HG03103 (cell line): Measurements from ENCODE around the gene IL17RB.

Experiments used
- ATAC-seq: cut with Tn5 transposase; IDR thresholded peaks from one replicate; pipeline ENCODE4 v1.9.1; 2021; ENCODE audit warnings: low read depth; ENCODE audit not compliant: unreplicated experiment

IL17RB gene

DNA sequence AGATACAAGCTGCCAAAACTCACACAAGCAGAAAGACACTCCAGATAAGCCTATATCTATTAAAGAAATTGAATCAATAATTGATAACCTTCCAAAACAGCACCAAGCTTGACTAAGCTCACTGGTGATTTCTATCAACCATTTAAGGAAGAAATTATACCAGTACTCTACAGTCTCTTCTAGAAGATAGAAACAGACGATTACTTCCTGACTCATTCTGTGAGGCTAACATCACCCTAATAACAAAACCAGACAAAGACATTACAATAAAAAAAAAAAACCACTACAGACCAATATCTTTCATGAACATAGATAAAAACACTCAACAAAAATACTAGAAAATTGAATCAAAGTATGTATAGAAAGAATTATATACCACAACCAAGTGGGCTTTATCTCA, 20.3 kb upstream of the IL17RB start:
- no peak for ATAC-seq

DNA sequence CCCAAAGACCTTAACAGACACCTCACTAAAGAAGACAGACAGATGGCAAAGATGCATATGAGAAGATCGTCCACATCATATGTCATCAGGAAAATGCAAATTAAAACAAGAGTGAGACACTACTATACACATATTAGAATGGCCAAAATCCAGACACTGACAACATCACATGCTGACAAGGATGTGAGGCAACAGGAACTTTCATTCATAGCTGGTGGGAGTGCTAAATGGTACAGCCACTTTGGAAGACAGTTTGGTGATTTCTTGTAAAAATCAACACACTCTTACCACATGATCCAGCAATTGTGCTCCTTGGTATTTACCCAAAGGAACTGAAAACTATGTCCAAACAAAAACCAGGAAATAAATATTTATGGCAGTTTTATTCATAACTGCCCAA, 17.8 kb upstream of the IL17RB start:
- ATAC-seq: no peak

DNA sequence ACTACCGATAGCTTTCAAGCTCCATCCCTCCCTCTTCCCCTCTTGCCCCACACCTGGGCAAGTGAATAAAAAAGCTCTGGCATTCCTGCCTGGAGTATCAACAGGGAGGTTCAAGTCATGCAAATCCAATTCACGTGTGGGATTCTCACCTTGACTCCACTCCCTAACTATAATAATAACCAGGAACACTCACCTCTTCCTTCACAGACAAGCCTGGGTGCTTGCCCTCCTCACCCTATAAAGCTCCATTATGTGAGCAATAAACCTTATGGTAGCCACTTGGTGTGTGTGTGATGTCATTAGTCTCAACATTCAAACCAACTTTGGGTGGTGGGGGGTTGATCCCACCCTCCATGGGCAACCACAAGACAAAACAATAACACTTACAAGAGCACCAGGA, 16.8 kb upstream of the IL17RB start:
- no peak for ATAC-seq

DNA sequence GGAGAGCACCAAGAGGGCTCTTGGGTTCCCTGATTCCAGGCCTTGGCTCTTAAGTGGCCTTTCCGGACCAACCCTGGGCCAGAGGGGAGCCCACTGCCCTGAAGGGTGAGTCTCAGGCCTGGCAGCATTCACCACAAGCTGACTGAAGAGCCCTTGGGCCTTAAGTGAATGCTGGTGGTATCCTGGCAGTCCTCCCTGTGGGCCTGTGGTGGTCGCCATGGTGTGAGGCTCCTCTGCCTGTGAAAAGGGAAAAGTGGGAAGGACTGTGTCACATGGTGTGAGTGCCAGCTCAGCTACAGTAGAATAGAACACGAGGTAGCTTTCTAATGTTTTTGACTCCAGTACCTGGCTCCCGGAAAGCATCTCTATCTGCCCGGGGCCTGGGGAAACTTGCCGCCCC, 15.4 kb upstream of the IL17RB start:
- ATAC-seq: no peak

DNA sequence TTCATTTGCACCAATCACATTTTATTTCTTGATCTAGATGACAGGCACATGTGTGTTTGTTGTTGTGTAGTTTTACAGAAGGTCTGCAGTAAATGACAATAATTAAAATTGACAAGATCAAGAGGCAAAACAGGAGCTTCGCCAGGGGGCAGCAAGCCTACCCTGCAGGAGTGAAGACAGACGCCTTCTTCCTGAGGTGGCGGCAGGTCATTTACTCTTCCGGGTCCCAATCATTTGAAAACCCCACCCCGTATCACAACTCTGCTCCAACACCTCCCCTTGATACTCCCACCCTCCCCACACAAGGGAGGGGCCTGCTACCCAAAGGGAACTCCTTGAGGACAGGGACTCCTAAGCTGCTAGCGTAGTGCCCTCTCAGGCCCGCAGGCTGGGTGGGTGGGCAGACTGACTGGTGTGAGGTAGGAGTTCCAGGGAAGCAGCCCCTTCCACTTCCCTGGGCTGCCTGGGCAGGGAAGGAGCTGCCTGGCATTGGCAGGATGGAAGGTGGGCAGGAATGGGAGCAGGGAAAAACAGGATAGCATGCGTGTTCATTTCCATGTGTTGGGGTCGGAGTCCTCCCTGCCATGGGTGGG, 13.2 kb upstream of the IL17RB start:
- ATAC-seq: no peak

DNA sequence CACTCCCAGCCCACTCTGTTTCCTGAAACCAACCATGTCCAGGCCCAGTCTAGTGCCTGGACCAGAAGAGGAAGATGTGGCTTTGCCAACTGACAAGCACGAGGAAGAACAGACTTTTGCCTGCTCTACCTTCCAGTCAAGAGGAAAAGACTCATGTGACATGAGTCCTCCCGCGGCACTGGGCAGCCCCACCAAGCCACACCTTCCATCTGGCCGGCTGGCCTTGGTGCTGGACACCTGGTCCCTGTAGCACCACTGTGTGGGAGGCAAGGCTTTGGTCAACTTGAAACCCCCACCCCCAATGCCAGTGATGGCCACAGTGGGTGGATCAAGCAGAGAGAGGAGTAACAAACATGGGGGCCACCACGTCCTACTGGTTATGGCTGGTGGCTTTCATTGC, 12.7 kb upstream of the IL17RB start:
- no peak for ATAC-seq

DNA sequence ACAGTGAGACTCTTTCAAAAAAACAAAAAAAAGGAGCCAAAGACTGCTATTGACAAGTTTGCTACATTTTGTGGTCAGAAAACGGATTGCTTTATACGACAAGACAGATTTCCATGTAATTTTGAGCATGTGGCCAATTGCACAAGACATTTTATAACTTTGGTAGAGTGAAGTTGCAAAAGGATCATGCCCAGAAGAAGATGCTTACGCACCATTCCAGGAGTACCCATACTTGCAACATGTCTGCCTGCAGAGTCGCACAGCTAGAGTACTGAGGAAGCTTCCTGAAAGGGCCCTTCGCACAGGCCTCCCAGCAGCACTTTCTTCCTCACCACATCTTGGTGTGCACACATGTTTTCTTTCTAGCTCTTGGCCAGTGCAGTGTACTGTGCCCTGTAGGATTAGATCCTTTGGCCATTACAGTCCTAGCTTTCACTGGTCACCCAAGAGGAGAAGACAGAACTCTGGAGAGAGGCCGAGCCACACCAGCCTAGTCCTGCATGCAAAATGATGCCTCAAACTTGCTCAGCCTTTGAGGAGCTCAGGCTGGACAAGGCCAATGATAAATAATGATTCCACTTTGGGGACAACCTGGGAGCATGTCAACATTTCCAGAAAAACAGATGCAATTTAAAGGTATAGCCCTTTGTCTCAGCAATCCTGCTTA, 11.8 kb upstream of the IL17RB start:
- ATAC-seq: no peak

DNA sequence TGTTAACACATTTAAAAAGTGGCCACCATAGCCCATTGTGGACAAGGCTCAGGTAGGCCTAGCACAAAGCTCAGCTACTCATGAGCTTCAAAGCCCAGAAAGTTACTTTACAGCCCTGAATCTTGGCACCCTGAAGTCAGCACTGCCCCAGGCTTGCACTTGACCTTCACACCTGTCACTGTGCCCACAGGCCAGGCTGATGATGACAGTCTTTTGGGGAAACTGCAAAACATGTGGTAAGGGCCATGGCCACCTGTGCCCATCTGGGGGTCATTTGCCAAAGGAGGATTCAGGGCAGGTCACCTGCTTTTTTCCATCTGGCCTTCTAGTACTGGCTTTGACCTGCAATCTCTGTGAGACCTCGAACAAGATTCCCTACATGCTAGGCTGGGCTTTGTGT, 11.1 kb upstream of the IL17RB start:
- no peak for ATAC-seq

DNA sequence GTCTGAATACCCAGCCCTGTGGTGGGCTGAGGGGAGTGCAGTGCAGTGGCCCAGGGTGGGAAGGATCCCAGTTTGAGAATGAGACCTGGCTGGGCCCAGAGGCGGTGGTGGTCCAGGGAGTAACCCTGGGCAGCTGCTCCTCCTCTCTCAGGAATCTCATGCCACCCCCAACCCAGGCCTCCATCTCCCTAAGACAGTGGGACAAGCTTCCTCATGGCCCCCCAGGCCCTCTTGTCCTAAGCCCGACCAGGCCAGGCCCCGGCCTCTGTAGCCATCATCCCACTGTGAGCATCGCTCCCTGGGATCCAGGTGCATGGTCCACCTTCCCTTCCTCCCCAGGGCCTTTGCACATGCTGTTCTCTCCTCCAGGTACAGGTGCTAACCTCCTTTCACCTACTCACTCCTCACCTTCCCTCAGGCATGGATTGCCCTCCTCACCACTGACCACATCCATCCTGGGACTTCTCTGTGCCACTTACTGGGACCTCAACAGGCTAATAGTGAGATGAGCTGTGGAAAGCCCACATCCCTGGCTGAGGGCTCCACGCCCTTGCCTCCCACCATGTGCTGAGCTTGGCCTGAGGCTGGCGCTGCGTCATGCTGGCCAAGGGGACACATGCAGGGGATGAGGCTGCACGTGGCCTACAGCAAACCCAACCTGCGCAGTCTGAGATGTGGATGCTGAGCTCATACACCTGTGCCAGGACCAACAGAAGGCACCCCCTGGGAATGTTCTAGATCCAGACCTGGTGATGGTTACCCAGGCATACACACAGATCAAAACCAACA, 10.1 kb upstream of the IL17RB start:
- ATAC-seq: no peak

DNA sequence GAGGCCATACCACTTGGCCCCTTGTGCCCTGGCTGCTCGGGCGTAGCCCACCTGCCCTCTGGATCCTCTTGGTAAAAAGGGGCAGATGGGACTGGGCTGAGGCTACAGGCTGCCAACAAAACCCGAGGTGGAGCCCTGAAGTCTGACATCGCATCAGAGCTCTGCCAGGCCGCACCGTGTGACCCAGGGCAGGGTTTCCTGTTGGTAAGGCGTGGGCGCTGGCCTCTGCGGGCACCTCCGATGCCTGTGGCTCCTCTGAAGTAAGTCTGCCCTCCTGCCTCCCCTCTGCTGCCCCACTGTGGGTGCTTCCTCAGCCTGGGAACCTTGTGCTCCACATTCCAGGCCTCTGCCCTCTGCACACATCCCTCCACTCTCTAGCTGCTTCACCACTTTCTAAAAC, 9.0 kb upstream of the IL17RB start:
- no peak for ATAC-seq

DNA sequence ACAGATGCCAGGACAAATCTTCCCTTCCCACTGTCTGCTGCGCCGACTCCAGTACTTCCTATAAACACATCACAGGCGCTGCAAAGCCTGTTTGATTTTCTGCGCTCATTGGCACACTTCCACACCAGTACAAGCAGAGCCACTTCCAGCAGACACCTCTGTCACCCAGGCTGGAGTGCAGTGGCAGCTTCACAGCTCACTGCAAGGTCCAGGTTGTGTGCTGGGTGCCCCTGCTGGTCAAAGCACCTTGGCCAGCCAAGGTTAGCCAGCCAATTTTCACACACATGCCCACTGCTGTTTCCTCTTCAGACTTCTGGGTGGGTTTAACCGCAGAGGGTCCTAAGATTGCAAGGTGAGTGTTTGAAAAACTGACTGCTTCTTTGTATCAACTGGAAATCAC, 5.1 kb upstream of the IL17RB start:
- ATAC-seq: no peak

DNA sequence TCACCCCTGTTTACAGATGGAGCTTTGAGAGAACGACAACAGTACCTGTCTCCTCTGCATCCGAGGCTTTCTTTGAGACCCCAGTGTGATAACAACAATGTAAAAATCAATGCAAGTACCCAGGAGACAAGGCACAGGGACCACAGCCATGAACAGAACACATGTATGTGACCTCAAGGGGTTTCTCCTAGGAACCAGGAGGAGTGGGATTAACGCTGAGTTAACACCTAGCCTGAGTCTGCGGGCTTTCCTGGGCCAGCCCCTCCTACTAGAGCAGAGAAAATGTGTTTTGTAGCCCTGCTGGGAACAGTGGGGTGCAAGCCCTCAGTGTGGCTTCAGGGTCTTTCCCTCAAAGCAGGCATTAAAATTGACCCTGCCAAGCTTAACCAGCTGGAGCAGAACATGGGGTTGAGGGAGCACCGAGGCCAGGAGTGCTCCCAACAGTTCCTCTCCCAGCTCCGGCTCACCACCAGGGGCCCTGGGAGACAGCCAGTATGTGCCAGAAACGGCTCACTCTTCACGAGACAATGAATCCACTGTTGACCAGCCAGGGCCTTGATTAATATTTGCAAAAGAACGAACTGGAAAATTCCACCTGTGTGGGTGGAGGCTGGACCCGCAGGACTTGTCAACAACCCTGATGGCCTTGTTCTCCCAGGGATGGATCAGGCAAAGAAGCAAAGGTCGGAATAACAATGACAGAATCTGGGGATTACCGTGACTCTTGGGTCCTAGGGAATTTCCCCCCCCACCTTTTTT, 3.8 kb upstream of the IL17RB start:
- no peak for ATAC-seq

DNA sequence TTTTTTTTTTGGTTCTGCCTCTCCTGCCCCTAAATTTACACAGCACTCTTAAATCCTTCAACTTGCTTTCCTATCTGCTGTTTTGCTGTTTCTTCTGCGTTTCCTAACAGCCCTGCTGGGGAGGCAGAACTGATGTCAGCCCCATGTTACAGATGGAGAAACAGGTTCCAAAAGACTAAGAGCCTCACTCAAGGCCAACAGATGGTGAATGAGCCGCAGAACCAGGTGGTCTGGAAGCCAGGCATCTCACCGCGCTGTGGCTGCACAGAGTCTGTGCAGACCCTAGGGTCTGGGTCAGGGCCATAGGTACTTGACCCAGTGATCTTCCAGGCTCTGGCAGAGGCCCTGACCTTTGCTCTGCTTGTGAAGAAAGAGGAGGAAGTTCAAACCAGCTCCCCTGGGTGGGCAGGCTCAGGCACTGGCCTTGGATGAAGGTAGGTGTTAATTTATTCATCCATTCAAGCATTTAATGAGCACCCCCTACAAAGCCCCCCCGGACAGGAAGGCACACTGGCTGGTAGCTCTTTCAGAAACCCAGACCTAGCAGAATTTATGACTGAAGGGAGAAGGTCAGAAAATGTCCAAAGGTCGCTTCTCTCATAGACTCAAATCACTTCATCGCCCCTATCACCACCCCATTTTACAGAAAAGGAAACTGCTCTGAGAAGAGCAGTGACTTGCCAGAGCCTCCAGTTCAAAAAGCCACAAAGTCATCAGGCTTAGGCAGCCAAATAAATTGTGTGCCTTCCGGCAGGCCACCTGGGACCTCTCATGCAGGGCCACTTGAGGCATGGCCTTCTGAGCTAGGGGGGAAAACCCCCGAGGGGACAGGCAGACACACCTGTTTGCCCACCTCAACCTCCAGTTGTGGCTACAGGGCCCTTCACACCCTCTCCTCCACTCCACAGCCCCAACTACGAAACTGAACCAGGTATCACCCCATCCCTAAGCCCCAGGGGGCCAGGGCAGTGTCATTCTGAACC, 2.9 kb upstream of the IL17RB start:
- peak; percentile 39 for ATAC-seq

DNA sequence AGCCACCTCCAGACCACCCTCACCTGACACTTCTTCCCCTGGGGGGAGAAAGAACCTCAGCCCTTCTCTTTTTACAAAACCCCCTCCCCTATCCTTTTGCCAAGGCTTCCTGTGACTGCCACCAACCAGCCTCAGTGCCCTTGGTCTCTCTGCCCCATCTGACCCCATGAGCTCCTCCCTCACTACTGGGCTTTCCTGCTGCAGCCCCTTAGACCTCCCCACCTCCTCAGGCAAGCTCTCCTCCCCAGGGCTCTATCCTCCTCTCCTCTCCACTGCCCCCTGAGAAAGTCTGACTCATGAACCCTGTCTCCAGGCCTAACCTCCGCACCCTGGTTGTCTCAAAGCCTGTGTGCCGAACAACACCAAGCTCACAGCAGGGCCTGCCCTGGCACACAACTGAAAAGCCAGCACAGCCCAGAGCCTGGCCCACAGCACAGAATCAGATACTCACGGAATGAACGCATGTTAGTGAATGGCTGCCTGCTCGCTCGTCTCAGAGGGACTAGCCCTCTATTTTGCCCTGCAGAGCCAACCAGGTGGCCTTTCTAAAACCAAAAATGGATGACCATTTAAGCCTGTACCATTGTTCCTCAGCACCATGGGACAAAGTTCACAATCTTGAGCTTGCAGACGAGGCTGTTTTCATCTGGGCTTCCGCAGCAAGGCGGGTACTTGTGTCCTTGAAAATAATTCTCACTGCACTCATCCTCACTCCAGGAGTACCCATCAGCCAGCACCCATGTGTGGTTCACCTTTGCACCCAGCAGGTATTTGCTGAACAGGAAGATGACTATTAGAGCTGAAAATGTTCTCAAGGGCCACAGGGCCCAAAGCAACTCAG, 1.9 kb upstream of the IL17RB start:
- ATAC-seq: no peak

DNA sequence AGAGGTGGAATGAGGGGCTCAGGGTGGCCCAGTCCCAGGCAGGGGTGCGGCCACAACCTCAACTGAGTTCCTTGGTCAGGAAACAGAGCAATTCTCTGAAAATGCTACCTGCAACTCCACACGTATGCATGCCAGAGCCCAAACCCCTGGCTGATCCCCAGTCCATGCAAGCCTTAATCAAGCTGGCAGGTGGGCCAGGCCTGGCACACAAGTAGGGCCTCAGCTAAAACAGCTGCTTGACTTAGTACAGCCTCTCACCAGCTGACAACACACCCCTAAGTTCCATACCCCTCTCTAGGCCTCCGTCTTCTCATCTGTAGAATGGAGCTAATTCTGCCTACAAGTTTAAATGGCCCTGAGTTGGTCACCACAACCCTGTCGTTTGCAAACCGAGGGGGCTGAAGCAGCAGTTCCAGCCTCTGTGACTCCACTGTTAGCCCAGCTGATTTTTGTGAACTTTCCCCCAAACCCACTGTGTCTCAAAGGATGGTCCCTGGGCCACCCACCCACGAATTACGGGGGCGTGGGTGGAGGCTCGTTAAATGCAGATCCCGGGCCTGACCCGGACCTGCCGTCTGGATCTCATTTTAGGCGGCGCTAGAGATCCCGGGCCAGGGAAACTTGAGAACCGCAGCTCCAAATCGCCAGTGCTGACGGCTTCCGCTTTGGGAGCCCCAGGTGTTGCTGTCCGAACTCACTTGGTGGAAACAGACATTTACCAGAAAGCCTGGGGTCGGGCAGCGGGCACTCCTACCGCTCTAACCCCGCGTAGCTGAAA, 1.1 kb upstream of the IL17RB start:
- peak; percentile 13 for ATAC-seq

DNA sequence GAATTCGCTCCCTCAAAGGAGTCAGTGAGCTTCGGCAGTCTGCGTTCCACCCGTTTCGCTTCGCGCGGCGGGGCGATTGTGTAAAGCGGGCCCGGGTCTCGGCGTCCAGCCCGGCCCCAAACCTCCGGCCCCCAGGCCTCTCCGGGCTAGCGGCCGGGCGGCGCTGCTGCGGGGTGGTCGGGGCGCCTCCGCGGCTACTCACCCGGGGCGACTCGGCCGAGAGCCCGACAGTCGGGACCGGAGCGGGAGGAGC, 561 bp upstream of the IL17RB start:
- no peak for ATAC-seq

DNA sequence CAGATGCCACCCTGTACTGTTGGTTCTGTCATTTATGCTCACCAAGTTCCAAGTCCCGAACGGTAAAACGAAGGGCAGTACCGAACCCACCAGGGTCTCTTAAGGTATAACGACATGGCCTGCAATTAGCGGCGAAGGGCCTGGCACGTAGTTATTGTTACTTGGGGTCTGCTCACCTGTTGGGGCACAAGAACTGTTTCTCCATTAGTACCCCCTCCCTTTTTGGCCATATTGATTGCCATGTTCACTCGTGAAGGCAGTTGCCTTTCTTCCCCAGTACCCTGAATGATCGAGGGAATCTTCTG, 435 bp downstream of the IL17RB start:
- ATAC-seq: no peak

DNA sequence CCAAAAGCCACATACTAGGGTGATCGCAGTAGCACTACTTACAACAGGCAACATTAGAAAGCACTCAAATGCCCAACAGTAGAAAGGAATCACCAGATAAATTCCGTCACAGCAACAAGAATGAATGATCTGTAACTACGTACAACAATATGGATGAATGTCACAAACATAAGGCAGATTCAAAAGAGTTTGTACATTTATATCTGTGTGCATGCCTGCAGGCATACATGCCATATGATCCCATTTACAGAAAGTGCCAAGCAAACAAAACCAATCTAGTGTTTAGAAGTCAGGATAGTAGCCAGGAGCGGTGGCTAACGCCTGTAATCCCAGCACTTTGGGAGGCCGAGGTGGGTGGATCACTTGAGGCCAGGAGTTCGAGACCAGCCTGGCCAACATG, 3.5 kb downstream of the IL17RB start:
- no peak for ATAC-seq

DNA sequence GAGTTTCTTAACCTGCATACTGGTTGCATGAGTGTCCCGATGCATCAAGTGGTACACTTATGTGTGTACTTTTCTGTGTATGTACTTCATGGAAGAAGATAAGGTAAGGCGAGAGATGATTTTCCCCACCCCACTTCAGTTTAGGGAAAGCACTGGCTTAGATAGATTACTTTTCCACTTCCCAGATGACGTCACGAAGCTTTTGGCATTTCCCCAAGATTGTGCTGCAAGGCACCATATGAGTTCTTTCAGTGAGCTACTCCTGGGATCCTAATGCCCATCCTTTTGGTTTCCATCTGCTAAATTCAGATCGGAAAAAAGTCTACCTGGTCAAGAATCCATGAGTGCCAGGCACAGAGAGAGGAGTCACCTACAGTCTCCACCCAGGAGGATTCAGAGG, 4.5 kb downstream of the IL17RB start:
- ATAC-seq: no peak
